ENCODE measurements around the gene GAS7.

The GAS7 gene

GRCh38 chr17:10170233-10170632 is 28.2 kb downstream of the GAS7 start:
- FAIRE-seq, result no peak

- no peak for FAIRE-seq
These were observed 29.1 kb downstream of the GAS7 start for GRCh38 chr17:10169290-10169689.

GRCh38 chr17:10166176-10166935 is 32.0 kb downstream of the GAS7 start:
- peak; percentile 97 for FAIRE-seq

GRCh38 chr17:10162096-10162495 is 36.3 kb downstream of the GAS7 start:
- no peak for FAIRE-seq

GRCh38 chr17:10161386-10161785 is 37.0 kb downstream of the GAS7 start:
- no peak for FAIRE-seq

GRCh38 chr17:10156948-10157607 is 41.3 kb downstream of the GAS7 start:
- FAIRE-seq, result no peak

- FAIRE-seq, result no peak
These were observed 41.8 kb downstream of the GAS7 start for GRCh38 chr17:10156599-10156947.

GRCh38 chr17:10156077-10156435 is 42.4 kb downstream of the GAS7 start:
- FAIRE-seq, result no peak

GRCh38 chr17:10155371-10156076 is 42.9 kb downstream of the GAS7 start:
- FAIRE-seq, result no peak

- no peak for FAIRE-seq
These were observed 46.5 kb downstream of the GAS7 start for GRCh38 chr17:10151667-10152496.

GRCh38 chr17:10149573-10150399 is 48.6 kb downstream of the GAS7 start:
- no peak for FAIRE-seq

- no peak for FAIRE-seq
These were observed 50.5 kb downstream of the GAS7 start for GRCh38 chr17:10147761-10148415.

GRCh38 chr17:10147040-10147439 is 51.4 kb downstream of the GAS7 start:
- no peak for FAIRE-seq

- FAIRE-seq, result no peak
These were observed 53.4 kb downstream of the GAS7 start for GRCh38 chr17:10144982-10145381.

GRCh38 chr17:10144456-10144855 is 54.0 kb downstream of the GAS7 start:
- FAIRE-seq, result no peak

- no peak for FAIRE-seq
These were observed 57.0 kb downstream of the GAS7 start for GRCh38 chr17:10141436-10141835.

GRCh38 chr17:10139577-10139976 is 58.8 kb downstream of the GAS7 start:
- FAIRE-seq, result no peak

GRCh38 chr17:10136258-10136981 is 62.0 kb downstream of the GAS7 start:
- FAIRE-seq, result no peak

- FAIRE-seq, result no peak
These were observed 62.7 kb downstream of the GAS7 start for GRCh38 chr17:10135539-10136257.

- no peak for FAIRE-seq
These were observed 67.7 kb downstream of the GAS7 start for GRCh38 chr17:10130677-10131076.

Data from endometrium (tissue), 2 donors.